Colonic mucosa (tissue), 4 donors: ENCODE data around the gene ATP9B. TPM values are rescaled to one million over a fixed set of nuclear protein-coding genes. Genes with fewer than 3 reads are reported as not detected.

Source experiments
- DNase-seq: peaks from one replicate; pipeline ENCODE4 v3.0.0-alpha.2; 2020
- H3K27ac ChIP-seq: fragments of 200-600 bp; one replicate; pipeline ENCODE4 v1.8.0; 2021
- H3K27me3 ChIP-seq: fragments of 200-600 bp; one replicate; pipeline ENCODE4 v1.8.0; 2021
- H3K36me3 ChIP-seq: fragments of 200-600 bp; one replicate; pipeline ENCODE4 v1.8.0; 2021
- H3K4me1 ChIP-seq: fragments of 200-600 bp; one replicate; pipeline ENCODE4 v1.8.0; 2021; ENCODE audit warnings: mild to moderate bottlenecking
- H3K4me3 ChIP-seq: fragments of 200-600 bp; one replicate; pipeline ENCODE4 v1.8.0; 2021
- H3K9ac ChIP-seq, 2 donors: one replicate each; pipeline ENCODE4 v1.7.0; 2013; ENCODE audit warnings: control low read depth in 2 of 2, low read depth in 2 of 2, low read length in 2 of 2
- H3K9me3 ChIP-seq: fragments of 200-600 bp; one replicate; pipeline ENCODE4 v1.8.0; 2021
- CTCF ChIP-seq: fragments of 200-600 bp; IDR thresholded peaks from one replicate; pipeline ENCODE4 v1.8.0; 2022; ENCODE audit warnings: antibody characterized with exemption, mild to moderate bottlenecking
- intact Hi-C: fragments of 100-400 bp; cut with DNase I; formaldehyde crosslinking; loops from one replicate; pipeline ENCODE4 v1.14.1; 2022
- total RNA-seq, 2 donors: library from RNA; stranded (reverse); fragmentation: NEBNext Ultra II Directional in 1 of 2; extraction: Animal tissue kit (Norgen Biotek cat#: 25700) in 1 of 2; gene quantifications; one replicate each; pipeline ENCODE4 v1.2.1, GENCODE V29; 2021
- donor health status: healthy.
- donor health status: DM: no; HTN: no; CAD: no.
- donor health status: DM: no; HTN: no; CAD: no.

ATP9B gene
- total RNA-seq, 2 donors from 2014 or later = 20.4 to 30.3 TPM

GRCh38 chr18:79386547-79386946, 317.4 kb downstream of the ATP9B start:
- Histone ChIP-seq H3K27me3 (no peaks in the 10 kb centered on the region), H3K27ac (no peak overlapping the region), H3K9me3 (no peaks in the 10 kb centered on the region), H3K36me3 (no peaks in the 10 kb centered on the region), H3K4me1 (no peaks in the 10 kb centered on the region), H3K4me3 (no peak overlapping the region), H3K9ac (no peak overlapping the region)
- TF ChIP-seq CTCF = no peak
- no peak for DNase-seq
- intact Hi-C loops = no loop called here

- Histone ChIP-seq H3K9ac (no peak overlapping the region), H3K9me3 (no peaks in the 10 kb centered on the region), H3K4me1 (no peaks in the 10 kb centered on the region), H3K4me3 (no peak overlapping the region), H3K27me3 (no peaks in the 10 kb centered on the region), H3K27ac (no peak overlapping the region), H3K36me3 (no peaks in the 10 kb centered on the region)
- TF ChIP-seq CTCF = no peak
- DNase-seq = no peak
- intact Hi-C loops = no loop called here
These were observed 318.0 kb downstream of the ATP9B start for GRCh38 chr18:79387214-79387613.

GRCh38 chr18:79387615-79388014, 318.4 kb downstream of the ATP9B start:
- Histone ChIP-seq H3K9me3 (no peaks in the 10 kb centered on the region), H3K4me3 (no peak overlapping the region), H3K36me3 (no peaks in the 10 kb centered on the region), H3K27me3 (peaks cover 2% of the 10 kb centered on the region), H3K4me1 (no peaks in the 10 kb centered on the region), H3K9ac (no peak overlapping the region), H3K27ac (no peak overlapping the region)
- intact Hi-C loops = no loop called here
- no peak for TF ChIP-seq CTCF
- DNase-seq = no peak

- peaks cover 6% of the 10 kb centered on the region for H3K27me3 ChIP-seq
- H3K4me1 ChIP-seq = peaks cover 1% of the 10 kb centered on the region
- H3K9me3 ChIP-seq = no peaks in the 10 kb centered on the region
- H3K4me3 ChIP-seq = no peak overlapping the region
- no peak overlapping the region for H3K27ac ChIP-seq
- no peaks in the 10 kb centered on the region for H3K36me3 ChIP-seq
- no peak overlapping the region for H3K9ac ChIP-seq
- TF ChIP-seq CTCF = no peak
- peak; percentile 12 for DNase-seq
- intact Hi-C loops = no loop called here
These were observed 318.8 kb downstream of the ATP9B start for GRCh38 chr18:79388043-79388442.

GRCh38 chr18:79389689-79390088, 320.5 kb downstream of the ATP9B start:
- H3K27me3 ChIP-seq = peaks cover 17% of the 10 kb centered on the region
- intact Hi-C loops = no loop called here
- no peak for TF ChIP-seq CTCF
- no peak for DNase-seq
- H3K4me3 ChIP-seq = no peak overlapping the region
- H3K27ac ChIP-seq = no peak overlapping the region
- H3K9ac ChIP-seq = no peak overlapping the region
- no peaks in the 10 kb centered on the region for H3K36me3 ChIP-seq
- H3K9me3 ChIP-seq = no peaks in the 10 kb centered on the region
- H3K4me1 ChIP-seq = peaks cover 4% of the 10 kb centered on the region

GRCh38 chr18:79392226-79392625, 323.0 kb downstream of the ATP9B start:
- Histone ChIP-seq H3K4me1 (peaks cover 4% of the 10 kb centered on the region), H3K9me3 (no peaks in the 10 kb centered on the region), H3K9ac (no peak overlapping the region), H3K27me3 (peaks cover 35% of the 10 kb centered on the region), H3K27ac (no peak overlapping the region), H3K4me3 (no peak overlapping the region), H3K36me3 (no peaks in the 10 kb centered on the region)
- no peak for DNase-seq
- intact Hi-C loops = no loop called here
- TF ChIP-seq CTCF = no peak
